Renal cortical epithelial cell (primary cell): ENCODE data around the gene TOP3B. TPM values are rescaled to one million over a fixed set of nuclear protein-coding genes. Genes with fewer than 3 reads are reported as not detected.

Source experiments
- DNase-seq: peaks from one replicate; pipeline ENCODE4 v3.0.0-alpha.2; 2011; ENCODE audit warnings: low read depth
- total RNA-seq: library from RNA; depleted of rRNA; stranded (reverse); fragments of >200 nt; gene quantifications from 2 replicates; pipeline ENCODE4 v1.2.3, GENCODE V29; 2014

The TOP3B gene
- total RNA-seq, 1 donor from 2014 or later: 30.5 TPM

GRCh38 chr22:21981874-21982273 lies 713 bp downstream of the TOP3B start:
- peak; percentile 13 for DNase-seq

DNA sequence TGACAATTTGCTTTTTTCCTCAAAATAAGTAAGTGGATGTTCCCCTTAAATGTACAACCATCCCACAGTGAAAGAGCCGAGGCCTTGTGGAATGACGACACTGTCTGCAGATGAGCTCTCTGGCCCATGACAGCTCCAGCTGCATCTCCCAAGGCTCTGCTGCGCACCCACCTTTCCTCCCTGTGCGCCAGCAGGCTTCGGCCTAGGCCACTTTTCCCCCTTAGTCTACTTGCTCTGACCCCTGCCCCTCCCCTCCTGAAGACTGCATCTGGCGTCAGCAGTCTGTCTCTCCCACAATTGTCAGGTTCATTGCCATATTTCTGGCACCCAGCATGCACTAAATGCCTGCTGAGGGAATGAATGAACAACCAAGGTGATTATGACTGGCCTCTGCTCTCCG lies 2.0 kb downstream of the TOP3B start:
- DNase-seq: no peak

- DNase-seq: no peak
These were observed 3.8 kb downstream of the TOP3B start for GRCh38 chr22:21978564-21979386.

- DNase-seq: no peak
These were observed 4.8 kb downstream of the TOP3B start for GRCh38 chr22:21977814-21978213.

- DNase-seq: no peak
These were observed 6.7 kb downstream of the TOP3B start for GRCh38 chr22:21975854-21976345.

DNA sequence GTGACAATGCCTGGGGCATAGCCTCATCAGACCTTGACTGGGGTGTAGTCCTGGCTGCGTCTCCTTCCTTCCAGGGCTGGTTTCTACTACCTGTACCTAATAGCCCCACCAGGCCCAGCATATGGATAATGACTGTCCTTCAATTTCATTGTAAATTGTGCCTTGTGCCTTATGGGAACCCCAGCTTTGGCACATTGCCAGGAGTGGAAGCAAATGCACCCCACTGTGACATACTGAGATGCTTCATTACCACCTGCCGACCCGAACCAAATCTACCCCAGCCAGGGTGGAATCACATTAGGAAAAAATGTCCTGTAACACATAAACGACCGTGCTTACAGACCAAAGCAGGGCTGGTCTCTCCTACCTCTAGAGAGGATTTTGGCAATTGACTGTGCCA lies 7.3 kb downstream of the TOP3B start:
- no peak for DNase-seq

DNA sequence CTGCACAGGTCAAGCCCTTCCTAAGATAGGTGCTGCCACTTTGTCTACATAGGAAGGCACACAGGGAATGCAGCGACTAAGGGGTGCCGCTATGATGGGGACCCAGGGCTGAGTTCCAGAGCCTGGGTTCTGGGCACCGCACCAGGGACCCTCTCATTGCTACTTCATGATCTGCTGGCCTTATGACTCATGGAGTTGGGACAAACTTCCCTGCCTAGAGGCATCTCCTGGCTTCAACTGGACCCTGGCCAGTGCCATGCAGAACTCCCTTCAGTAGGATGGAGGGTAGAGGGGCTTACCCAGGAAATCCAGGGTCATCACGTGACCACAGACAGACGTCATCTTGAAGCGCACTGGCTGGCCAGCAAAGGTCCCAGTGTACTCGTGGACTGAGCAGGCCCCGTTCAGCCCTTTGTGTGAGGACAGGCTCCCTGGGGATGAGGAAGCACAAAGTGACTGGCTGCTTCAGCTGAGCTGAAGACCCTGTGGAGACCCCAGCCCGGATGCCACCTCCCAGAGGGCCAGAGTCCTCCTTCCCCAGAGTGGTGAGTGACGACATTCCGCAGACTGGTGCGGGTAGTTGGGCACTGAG lies 8.4 kb downstream of the TOP3B start:
- DNase-seq: no peak

GRCh38 chr22:21972806-21973205 lies 9.8 kb downstream of the TOP3B start:
- no peak for DNase-seq

- DNase-seq: no peak
These were observed 10.3 kb downstream of the TOP3B start for GRCh38 chr22:21972293-21972779.

- no peak for DNase-seq
These were observed 10.7 kb downstream of the TOP3B start for GRCh38 chr22:21971858-21972275.

DNA sequence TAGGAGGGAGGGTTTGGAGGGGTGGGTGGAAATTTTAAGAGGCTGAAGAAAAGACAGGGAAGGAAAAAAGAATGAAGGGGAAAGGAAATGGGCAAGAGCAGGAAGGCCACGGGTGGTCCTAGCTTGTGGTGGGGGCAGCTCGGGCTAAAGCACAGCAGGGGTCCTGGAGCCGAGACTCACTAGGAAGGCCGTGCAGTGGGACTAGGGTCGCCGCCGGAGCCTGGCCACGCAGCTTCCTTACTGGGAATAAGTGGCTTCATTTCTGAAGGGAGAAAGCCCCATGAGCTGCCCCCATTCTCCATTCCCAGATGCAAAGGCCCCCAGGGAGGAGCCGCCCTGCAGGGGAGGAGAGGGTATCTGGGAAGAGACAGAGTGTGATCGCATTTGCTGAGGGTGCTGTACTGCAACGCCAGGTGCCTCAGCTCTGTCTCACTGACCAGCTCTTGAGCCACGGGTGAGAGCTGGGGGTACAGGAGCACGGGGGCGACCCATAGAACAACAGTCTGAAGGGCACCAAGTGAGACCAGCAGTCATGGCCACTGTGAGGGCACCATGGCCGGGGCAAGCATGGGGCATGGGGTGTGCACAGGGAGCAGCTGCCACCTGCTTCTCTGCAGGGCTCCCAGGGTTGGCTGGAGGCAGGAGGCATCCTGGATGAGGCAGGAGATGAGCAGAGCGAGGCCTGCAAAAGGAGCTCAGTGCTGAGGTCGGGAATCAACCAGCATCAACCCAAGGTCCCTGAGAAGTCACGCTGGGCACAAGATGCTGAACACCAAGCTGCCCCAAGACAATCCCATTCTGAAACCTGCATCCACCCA lies 11.6 kb downstream of the TOP3B start:
- DNase-seq: no peak

GRCh38 chr22:21970037-21970799 lies 12.4 kb downstream of the TOP3B start:
- DNase-seq: no peak

DNA sequence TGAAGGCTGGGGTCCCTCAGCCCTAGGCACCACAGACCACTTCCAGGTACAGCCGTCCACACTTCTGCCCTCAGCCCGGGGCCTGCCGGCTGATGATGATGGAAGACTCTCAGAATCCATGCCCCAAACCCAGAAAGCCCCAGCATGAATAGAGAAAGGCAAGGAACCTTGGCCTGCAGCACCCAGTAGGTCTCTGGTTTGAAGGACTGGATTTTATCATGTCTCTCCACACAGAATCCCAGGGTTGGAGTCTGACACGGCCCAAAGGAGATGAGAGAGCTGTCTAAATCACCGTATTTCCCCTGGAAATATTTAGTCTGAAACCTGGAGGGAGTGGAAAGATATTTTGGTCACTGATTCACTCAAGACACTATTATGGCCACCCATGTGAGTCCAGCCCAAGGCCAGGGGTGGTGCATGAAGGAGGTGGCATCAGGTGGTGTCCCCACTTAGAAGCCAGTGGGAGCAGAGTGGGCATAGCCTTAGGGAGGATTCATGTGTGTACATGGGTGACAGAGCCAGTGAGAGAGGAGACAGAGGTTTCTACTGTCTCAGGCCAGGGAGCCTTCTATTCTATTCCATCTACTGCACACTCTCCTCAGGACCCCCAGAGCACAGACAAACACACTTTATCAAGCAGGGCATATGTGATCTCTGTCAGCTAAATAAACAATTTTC lies 14.0 kb downstream of the TOP3B start:
- no peak for DNase-seq

DNA sequence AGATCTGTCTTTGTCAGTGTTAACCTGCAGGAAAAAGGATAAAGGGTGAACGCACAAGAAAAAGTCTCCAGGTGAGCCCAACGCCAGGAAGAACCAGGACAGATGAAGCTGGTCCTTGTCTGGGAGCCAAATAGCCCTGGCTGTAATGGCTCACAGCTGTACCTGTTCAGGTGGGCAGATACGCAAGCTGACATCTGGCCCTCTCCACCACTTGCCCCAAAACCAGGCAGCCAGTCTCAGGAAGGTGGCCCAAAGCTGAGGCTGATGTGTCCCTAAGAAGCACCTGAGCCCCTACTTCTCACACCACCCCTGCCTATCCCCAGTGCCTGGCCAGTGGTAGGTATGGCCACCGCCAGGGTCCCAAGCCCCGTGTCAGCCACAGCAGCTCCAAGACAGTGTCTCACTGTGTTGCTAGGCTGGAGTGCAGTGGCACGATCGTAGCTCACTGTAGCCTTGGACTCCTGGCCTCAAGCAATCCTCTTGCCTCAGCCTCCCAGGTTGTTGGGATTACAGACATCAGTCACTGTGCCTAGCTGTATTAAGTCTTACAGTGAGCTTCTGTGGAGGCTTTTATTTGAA lies 14.8 kb downstream of the TOP3B start:
- no peak for DNase-seq

- DNase-seq: no peak
These were observed 15.7 kb downstream of the TOP3B start for GRCh38 chr22:21966643-21967516.

GRCh38 chr22:21965762-21966288 lies 16.8 kb downstream of the TOP3B start:
- no peak for DNase-seq

DNA sequence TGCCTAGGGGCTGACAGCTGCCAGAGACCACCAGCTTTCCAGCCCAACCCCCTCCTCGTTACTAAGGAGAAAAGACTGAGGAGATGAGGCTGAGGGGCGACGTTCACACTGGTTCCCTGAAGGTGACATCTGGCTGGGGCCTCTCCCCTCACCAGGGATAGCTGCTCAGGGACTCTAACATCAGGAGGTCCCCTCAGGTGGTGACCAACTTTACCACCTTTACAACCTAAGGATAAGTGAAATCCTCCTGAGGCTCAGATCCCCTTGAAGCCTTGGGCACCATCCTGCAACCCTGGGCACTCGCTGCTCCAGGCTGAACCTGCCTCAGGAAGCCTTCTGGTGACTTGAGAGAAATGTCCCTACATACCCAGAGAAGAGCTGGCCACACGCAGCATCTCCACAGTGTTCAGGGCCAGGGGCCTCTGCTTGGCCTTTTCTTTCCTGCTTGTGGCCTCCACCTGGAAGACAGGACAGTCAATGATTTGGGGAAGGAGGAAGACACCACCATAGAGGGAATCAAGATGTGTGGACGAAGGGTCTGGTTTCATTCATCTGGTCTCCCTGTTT lies 17.6 kb downstream of the TOP3B start:
- DNase-seq: no peak

DNA sequence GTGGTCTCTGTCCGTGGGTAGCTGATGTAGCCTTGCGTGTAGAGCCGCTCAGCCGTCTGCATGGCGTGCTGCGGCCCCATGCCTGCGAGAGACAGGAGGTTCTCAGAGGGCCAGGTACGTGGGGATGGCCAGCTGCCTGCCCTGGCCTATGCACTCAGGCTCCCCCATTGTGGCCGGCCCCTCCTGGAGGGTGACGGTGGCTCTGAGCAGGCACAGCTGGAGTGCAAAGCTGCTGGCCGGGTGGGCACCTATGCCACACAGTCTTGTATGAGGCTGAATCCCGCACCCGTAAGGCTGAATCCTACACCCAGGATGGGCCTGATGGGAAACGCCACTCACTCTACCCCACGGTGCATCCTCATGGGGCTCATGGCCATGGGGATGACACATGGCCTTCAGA lies 18.4 kb downstream of the TOP3B start:
- no peak for DNase-seq

DNA sequence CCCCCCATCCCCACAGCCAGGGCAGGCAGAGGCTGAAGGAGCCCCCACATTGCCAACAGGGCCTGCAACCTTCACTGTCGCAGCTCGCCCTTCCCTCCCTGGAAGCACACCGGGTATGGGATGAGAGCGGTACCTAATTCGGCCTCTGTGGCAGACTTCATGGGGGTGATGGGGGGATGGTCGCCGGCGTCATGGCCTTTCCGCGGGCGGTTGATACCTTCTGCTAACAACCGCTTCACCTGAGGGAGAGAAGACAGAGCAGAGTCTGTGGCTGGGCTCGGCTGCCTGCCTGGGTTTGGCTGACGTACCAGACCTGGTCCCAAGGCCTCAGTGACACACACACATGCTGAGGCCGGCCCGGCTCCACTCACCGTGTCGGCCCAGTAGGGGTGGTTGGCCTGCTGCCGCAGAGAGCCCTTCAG lies 18.8 kb downstream of the TOP3B start:
- no peak for DNase-seq
